ENCODE measurements around the gene DHX32. TPM values are rescaled to one million over a fixed set of nuclear protein-coding genes. Genes with fewer than 3 reads are reported as not detected.

DHX32 gene
- total RNA-seq, 1 donor from 2014 or later = 21.9 TPM

DNA sequence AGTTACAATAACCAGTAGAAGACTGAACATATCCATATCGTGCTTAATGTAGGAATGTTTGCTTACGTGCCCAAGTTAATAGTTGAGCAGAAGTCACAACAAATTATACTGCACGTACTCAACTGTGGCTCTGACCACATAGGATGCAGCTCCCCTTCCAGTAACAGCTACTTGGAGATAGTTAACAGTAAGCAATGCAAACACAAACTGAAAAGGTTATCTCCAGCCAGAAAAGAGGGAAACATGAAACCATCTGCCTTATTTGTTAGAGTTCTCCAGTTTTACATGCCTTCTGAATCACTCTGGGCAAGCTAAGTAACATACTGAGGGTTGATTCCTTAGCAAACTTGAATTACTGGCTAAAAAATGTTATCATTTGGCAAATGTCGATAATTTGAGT is 9.8 kb downstream of the DHX32 start:
- no peak overlapping the region for H3K4me3 ChIP-seq (ENCODE audit: low read length in 3 of 3)
- no peaks in the 10 kb centered on the region for H3K4me1 ChIP-seq (ENCODE audit: control insufficient read depth in 3 of 3, insufficient read depth in 3 of 3, low read length in 3 of 3)
- no peak overlapping the region for H3K27ac ChIP-seq (ENCODE audit: low read depth, low read length)
- no peaks in the 10 kb centered on the region for H3K27me3 ChIP-seq (ENCODE audit: control insufficient read depth in 3 of 3, insufficient read depth in 3 of 3, low read length in 3 of 3)
- H3K36me3 ChIP-seq (ENCODE audit: control insufficient read depth in 3 of 3, insufficient read depth in 3 of 3, low read length in 3 of 3) = peaks cover 7 to 18% (median 17%) of the 10 kb centered on the region in 3 donors
- H3K9ac ChIP-seq (ENCODE audit: low read depth in 1 of 3, low read length in 3 of 3) = no peak overlapping the region
- H3K9me3 ChIP-seq (ENCODE audit: control insufficient read depth in 3 of 3, low read length in 3 of 3) = peaks cover 0 to 3% (median 2%) of the 10 kb centered on the region in 3 donors

GRCh38 chr10:125868372-125868975 is 12.6 kb downstream of the DHX32 start:
- H3K36me3 ChIP-seq (ENCODE audit: control insufficient read depth in 3 of 3, insufficient read depth in 3 of 3, low read length in 3 of 3) = peaks cover 14 to 16% (median 16%) of the 10 kb centered on the region in 3 donors
- H3K27me3 ChIP-seq (ENCODE audit: control insufficient read depth in 3 of 3, insufficient read depth in 3 of 3, low read length in 3 of 3) = no peaks in the 10 kb centered on the region
- H3K27ac ChIP-seq (ENCODE audit: low read depth, low read length) = no peak overlapping the region
- H3K9me3 ChIP-seq (ENCODE audit: control insufficient read depth in 3 of 3, low read length in 3 of 3) = no peaks in the 10 kb centered on the region
- no peak overlapping the region for H3K4me3 ChIP-seq (ENCODE audit: low read length in 3 of 3)
- no peaks in the 10 kb centered on the region for H3K4me1 ChIP-seq (ENCODE audit: control insufficient read depth in 3 of 3, insufficient read depth in 3 of 3, low read length in 3 of 3)
- no peak overlapping the region for H3K9ac ChIP-seq (ENCODE audit: low read depth in 1 of 3, low read length in 3 of 3)

DNA sequence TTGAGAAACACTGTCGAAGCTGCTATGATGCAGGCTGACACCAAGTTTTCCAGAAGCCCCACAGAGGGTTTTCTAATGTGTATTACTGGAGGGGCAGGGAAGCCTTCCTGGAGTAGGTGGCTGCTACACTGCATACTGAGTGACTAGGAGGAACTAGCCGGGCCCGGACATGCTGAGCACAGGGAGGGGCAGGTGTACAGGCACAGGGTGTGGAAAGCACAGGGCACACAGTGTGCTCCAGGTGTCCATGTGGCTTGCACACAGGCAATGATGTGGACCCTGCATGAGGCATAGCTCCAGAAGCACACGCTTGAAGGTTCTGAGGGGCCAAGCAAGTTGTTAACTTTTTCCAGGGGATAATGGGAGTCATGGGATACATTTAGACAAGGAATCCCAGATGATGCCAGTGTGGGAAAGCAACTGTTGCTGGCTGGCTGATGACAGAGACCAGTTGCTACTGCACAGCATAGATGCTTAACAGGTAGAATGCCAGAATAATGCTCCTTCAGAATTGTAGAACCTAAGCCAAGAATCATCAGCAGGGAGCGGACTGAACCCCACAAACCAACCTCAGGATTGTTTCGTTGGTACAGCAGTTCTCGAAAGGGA is 14.6 kb downstream of the DHX32 start:
- no peaks in the 10 kb centered on the region for H3K9me3 ChIP-seq (ENCODE audit: control insufficient read depth in 3 of 3, low read length in 3 of 3)
- no peaks in the 10 kb centered on the region for H3K27me3 ChIP-seq (ENCODE audit: control insufficient read depth in 3 of 3, insufficient read depth in 3 of 3, low read length in 3 of 3)
- H3K27ac ChIP-seq (ENCODE audit: low read depth, low read length) = no peak overlapping the region
- H3K9ac ChIP-seq (ENCODE audit: low read depth in 1 of 3, low read length in 3 of 3) = no peak overlapping the region
- no peak overlapping the region for H3K4me3 ChIP-seq (ENCODE audit: low read length in 3 of 3)
- no peaks in the 10 kb centered on the region for H3K4me1 ChIP-seq (ENCODE audit: control insufficient read depth in 3 of 3, insufficient read depth in 3 of 3, low read length in 3 of 3)
- H3K36me3 ChIP-seq (ENCODE audit: control insufficient read depth in 3 of 3, insufficient read depth in 3 of 3, low read length in 3 of 3) = peaks cover 14 to 16% (median 16%) of the 10 kb centered on the region in 3 donors

GRCh38 chr10:125865120-125865519 is 16.0 kb downstream of the DHX32 start:
- Histone ChIP-seq H3K9me3 (ENCODE audit: control insufficient read depth in 3 of 3, low read length in 3 of 3) (no peaks in the 10 kb centered on the region), H3K4me3 (ENCODE audit: low read length in 3 of 3) (no peak overlapping the region), H3K27ac (ENCODE audit: low read depth, low read length) (no peak overlapping the region), H3K9ac (ENCODE audit: low read depth in 1 of 3, low read length in 3 of 3) (no peak overlapping the region), H3K36me3 (ENCODE audit: control insufficient read depth in 3 of 3, insufficient read depth in 3 of 3, low read length in 3 of 3) (peaks cover 14 to 16% (median 16%) of the 10 kb centered on the region in 3 donors), H3K27me3 (ENCODE audit: control insufficient read depth in 3 of 3, insufficient read depth in 3 of 3, low read length in 3 of 3) (no peaks in the 10 kb centered on the region), H3K4me1 (ENCODE audit: control insufficient read depth in 3 of 3, insufficient read depth in 3 of 3, low read length in 3 of 3) (no peaks in the 10 kb centered on the region)

- Histone ChIP-seq H3K4me1 (ENCODE audit: control insufficient read depth in 3 of 3, insufficient read depth in 3 of 3, low read length in 3 of 3) (no peaks in the 10 kb centered on the region), H3K36me3 (ENCODE audit: control insufficient read depth in 3 of 3, insufficient read depth in 3 of 3, low read length in 3 of 3) (peaks cover 7 to 23% (median 13%) of the 10 kb centered on the region in 3 donors), H3K9me3 (ENCODE audit: control insufficient read depth in 3 of 3, low read length in 3 of 3) (no peaks in the 10 kb centered on the region), H3K27ac (ENCODE audit: low read depth, low read length) (no peak overlapping the region), H3K4me3 (ENCODE audit: low read length in 3 of 3) (no peak overlapping the region), H3K9ac (ENCODE audit: low read depth in 1 of 3, low read length in 3 of 3) (no peak overlapping the region), H3K27me3 (ENCODE audit: control insufficient read depth in 3 of 3, insufficient read depth in 3 of 3, low read length in 3 of 3) (no peaks in the 10 kb centered on the region)
Measured at GRCh38 chr10:125859128-125859817, 21.8 kb downstream of the DHX32 start.

DNA sequence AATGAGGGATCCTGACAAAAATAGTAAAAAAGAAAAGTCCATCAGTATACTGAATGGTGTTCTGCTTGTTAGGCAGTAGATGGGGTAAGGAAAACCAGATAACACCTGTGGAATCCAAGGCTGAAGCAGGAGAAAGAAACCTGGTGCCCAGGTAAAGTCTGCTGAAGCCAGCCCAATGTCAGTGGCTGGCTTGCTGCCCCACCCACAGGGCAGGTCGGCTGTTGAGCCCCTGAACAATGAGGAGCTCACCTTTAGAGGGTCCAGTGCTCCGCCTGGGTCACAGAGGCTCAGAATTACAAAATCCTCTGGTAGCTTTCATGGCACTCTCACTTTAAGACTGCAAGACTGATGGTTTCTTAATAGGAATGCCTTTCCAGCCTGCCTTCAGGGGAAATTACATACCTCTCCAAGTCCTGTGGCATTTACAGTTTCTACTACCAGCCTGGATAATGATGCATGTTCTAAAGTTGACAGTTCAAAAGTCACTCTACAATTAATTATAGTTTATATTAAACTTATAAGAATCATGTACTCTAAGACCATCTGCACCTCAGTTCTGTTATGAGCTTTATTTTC is 23.8 kb downstream of the DHX32 start:
- H3K36me3 ChIP-seq (ENCODE audit: control insufficient read depth in 3 of 3, insufficient read depth in 3 of 3, low read length in 3 of 3) = peaks cover 15 to 32% (median 20%) of the 10 kb centered on the region in 3 donors
- no peaks in the 10 kb centered on the region for H3K27me3 ChIP-seq (ENCODE audit: control insufficient read depth in 3 of 3, insufficient read depth in 3 of 3, low read length in 3 of 3)
- H3K9me3 ChIP-seq (ENCODE audit: control insufficient read depth in 3 of 3, low read length in 3 of 3) = no peaks in the 10 kb centered on the region
- H3K4me3 ChIP-seq (ENCODE audit: low read length in 3 of 3) = no peak overlapping the region
- H3K27ac ChIP-seq (ENCODE audit: low read depth, low read length) = no peak overlapping the region
- no peaks in the 10 kb centered on the region for H3K4me1 ChIP-seq (ENCODE audit: control insufficient read depth in 3 of 3, insufficient read depth in 3 of 3, low read length in 3 of 3)
- no peak overlapping the region for H3K9ac ChIP-seq (ENCODE audit: low read depth in 1 of 3, low read length in 3 of 3)

DNA sequence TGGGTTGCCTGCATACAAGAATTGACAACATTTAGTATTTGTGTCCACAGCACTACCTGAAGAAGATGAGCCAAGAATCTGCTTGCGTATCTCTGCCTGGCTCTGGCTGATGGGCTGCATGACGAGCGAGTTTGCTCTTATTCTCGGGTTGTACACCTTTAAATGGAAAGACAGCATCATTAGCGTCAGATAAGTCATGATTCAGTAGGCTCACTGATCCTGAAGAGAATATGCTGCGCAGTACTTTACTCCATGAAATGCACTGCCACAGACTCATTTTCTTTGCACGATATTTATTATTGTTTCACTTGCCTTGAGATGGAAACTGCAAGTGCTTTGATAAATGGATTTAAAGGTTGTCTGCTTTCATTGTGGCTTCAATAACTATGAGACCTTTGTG is 28.6 kb downstream of the DHX32 start:
- Histone ChIP-seq H3K27ac (ENCODE audit: low read depth, low read length) (no peak overlapping the region), H3K9ac (ENCODE audit: low read depth in 1 of 3, low read length in 3 of 3) (no peak overlapping the region), H3K27me3 (ENCODE audit: control insufficient read depth in 3 of 3, insufficient read depth in 3 of 3, low read length in 3 of 3) (no peaks in the 10 kb centered on the region), H3K4me1 (ENCODE audit: control insufficient read depth in 3 of 3, insufficient read depth in 3 of 3, low read length in 3 of 3) (no peaks in the 10 kb centered on the region), H3K36me3 (ENCODE audit: control insufficient read depth in 3 of 3, insufficient read depth in 3 of 3, low read length in 3 of 3) (peaks cover 22 to 38% (median 38%) of the 10 kb centered on the region in 3 donors), H3K4me3 (ENCODE audit: low read length in 3 of 3) (no peak overlapping the region), H3K9me3 (ENCODE audit: control insufficient read depth in 3 of 3, low read length in 3 of 3) (no peaks in the 10 kb centered on the region)

- no peaks in the 10 kb centered on the region for H3K4me1 ChIP-seq (ENCODE audit: control insufficient read depth in 3 of 3, insufficient read depth in 3 of 3, low read length in 3 of 3)
- H3K9ac ChIP-seq (ENCODE audit: low read depth in 1 of 3, low read length in 3 of 3) = no peak overlapping the region
- H3K36me3 ChIP-seq (ENCODE audit: control insufficient read depth in 3 of 3, insufficient read depth in 3 of 3, low read length in 3 of 3) = peaks cover 20 to 38% (median 34%) of the 10 kb centered on the region in 3 donors
- H3K4me3 ChIP-seq (ENCODE audit: low read length in 3 of 3) = no peak overlapping the region
- H3K27me3 ChIP-seq (ENCODE audit: control insufficient read depth in 3 of 3, insufficient read depth in 3 of 3, low read length in 3 of 3) = no peaks in the 10 kb centered on the region
- H3K9me3 ChIP-seq (ENCODE audit: control insufficient read depth in 3 of 3, low read length in 3 of 3) = no peaks in the 10 kb centered on the region
- H3K27ac ChIP-seq (ENCODE audit: low read depth, low read length) = no peak overlapping the region
Measured at GRCh38 chr10:125850766-125851731, 30.0 kb downstream of the DHX32 start.

GRCh38 chr10:125849448-125849847 is 31.6 kb downstream of the DHX32 start:
- H3K9me3 ChIP-seq (ENCODE audit: control insufficient read depth in 3 of 3, low read length in 3 of 3) = no peaks in the 10 kb centered on the region
- no peaks in the 10 kb centered on the region for H3K27me3 ChIP-seq (ENCODE audit: control insufficient read depth in 3 of 3, insufficient read depth in 3 of 3, low read length in 3 of 3)
- H3K36me3 ChIP-seq (ENCODE audit: control insufficient read depth in 3 of 3, insufficient read depth in 3 of 3, low read length in 3 of 3) = peaks cover 26 to 40% (median 38%) of the 10 kb centered on the region in 3 donors
- peaks cover 0 to 5% (median 4%) of the 10 kb centered on the region in 3 donors for H3K4me1 ChIP-seq (ENCODE audit: control insufficient read depth in 3 of 3, insufficient read depth in 3 of 3, low read length in 3 of 3)
- H3K27ac ChIP-seq (ENCODE audit: low read depth, low read length) = no peak overlapping the region
- no peak overlapping the region for H3K9ac ChIP-seq (ENCODE audit: low read depth in 1 of 3, low read length in 3 of 3)
- H3K4me3 ChIP-seq (ENCODE audit: low read length in 3 of 3) = no peak overlapping the region
